Measurements from ENCODE around the gene IPMK. TPM values are rescaled to one million over a fixed set of nuclear protein-coding genes. Genes with fewer than 3 reads are reported as not detected.

The IPMK gene
- total RNA-seq, 2 experiments from 2014 or later = 5.6 to 9.5 TPM

DNA sequence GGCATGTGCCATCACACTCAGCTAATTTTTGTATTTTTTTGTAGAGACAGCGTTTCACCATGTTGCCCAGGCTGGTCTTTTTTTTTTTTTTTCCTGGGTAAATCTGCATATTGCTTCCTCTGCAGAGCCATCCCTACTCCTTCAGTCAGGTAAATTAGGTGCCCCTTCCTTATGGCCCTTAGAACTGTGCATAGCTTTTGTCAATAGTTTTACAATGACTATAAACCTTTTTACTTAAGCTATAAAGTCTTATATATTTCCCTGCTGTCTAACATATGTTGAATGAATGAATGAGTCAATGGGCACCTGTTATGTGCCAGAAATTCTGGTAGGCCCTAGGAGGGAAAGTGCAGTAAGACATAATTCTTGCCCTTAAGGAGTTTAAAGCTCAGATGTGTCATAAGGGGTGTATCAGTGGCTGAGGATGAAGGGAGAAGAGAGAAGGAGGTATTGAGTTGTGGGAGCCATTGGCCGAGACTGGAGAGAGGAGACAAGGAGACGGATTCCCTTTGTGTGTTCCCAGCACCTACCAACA lies 36.5 kb upstream of the IPMK start:
- Histone ChIP-seq H2AFZ (ENCODE audit: low read length) (no peak overlapping the region), H3K79me2 (ENCODE audit: insufficient read depth, low read depth, low read length) (no peaks in the 10 kb centered on the region), H3K9me2 (ENCODE audit: insufficient read depth, low read length) (no peaks in the 10 kb centered on the region), H3K4me2 (ENCODE audit: low read length) (no peak overlapping the region), H3K4me1 (ENCODE audit: insufficient read depth, low read length, poor library complexity, severe bottlenecking) (no peaks in the 10 kb centered on the region), H3K9me3 (ENCODE audit: low read length) (no peaks in the 10 kb centered on the region), H3K4me3 (ENCODE audit: low read depth, low read length, poor library complexity, severe bottlenecking) (no peak overlapping the region), H3K27ac (ENCODE audit: low read depth, low read length, poor library complexity, severe bottlenecking) (no peak overlapping the region), H3K36me3 (ENCODE audit: insufficient read depth, low read length) (no peaks in the 10 kb centered on the region), H4K20me1 (ENCODE audit: insufficient read depth, low read length) (no peaks in the 10 kb centered on the region; the same call in 1 of the 2 replicates)
- TF ChIP-seq EZH2phosphoT487 (IDR thresholded peaks at IDR 0.05; ENCODE audit: borderline replicate concordance, low read depth, low read length) = no peak
- TF ChIP-seq CTCF (conservative IDR thresholded peaks at IDR 0.05; ENCODE audit: low read length) = no peak
- ChIA-PET CTCF (ENCODE audit: unreplicated experiment) (no interaction called here), POLR2A (interaction anchor here (0.5 to 1.2 kb wide), 5 partner anchors 14 to 696 kb away, joined by 3 to 5 read pairs (median 3); no protein-coding TSS in a partner anchor)
- no TSS peak for BruUV-seq (replicated peaks)
- intact Hi-C loops (cut with micrococcal nuclease; ENCODE audit: unreplicated experiment) = no loop called here
- DNase-seq (ENCODE audit: low spot score) = no peak

- H3K4me2 ChIP-seq (ENCODE audit: low read length) = no peak overlapping the region
- no TSS peak for BruUV-seq (replicated peaks)
- CTCF ChIA-PET (ENCODE audit: unreplicated experiment) = no interaction called here
- intact Hi-C loops (cut with micrococcal nuclease; ENCODE audit: unreplicated experiment) = no loop called here
- H3K9me2 ChIP-seq (ENCODE audit: insufficient read depth, low read length) = no peaks in the 10 kb centered on the region
- no peaks in the 10 kb centered on the region; the same call in 1 of the 2 replicates for H4K20me1 ChIP-seq (ENCODE audit: insufficient read depth, low read length)
- H3K9me3 ChIP-seq (ENCODE audit: low read length) = no peaks in the 10 kb centered on the region
- H3K4me1 ChIP-seq (ENCODE audit: insufficient read depth, low read length, poor library complexity, severe bottlenecking) = no peaks in the 10 kb centered on the region
- no peak for DNase-seq (ENCODE audit: low spot score)
- H2AFZ ChIP-seq (ENCODE audit: low read length) = no peak overlapping the region
- H3K36me3 ChIP-seq (ENCODE audit: insufficient read depth, low read length) = no peaks in the 10 kb centered on the region
- POLR2A ChIA-PET = interaction anchor here (1.1 kb wide), 1 partner anchor 17 kb away, joined by 3 read pairs; no protein-coding TSS in a partner anchor
- no peak overlapping the region for H3K4me3 ChIP-seq (ENCODE audit: low read depth, low read length, poor library complexity, severe bottlenecking)
- TF ChIP-seq CTCF (conservative IDR thresholded peaks at IDR 0.05; ENCODE audit: low read length) = no peak
- no peak for TF ChIP-seq EZH2phosphoT487 (IDR thresholded peaks at IDR 0.05; ENCODE audit: borderline replicate concordance, low read depth, low read length)
- H3K27ac ChIP-seq (ENCODE audit: low read depth, low read length, poor library complexity, severe bottlenecking) = no peak overlapping the region
- no peaks in the 10 kb centered on the region for H3K79me2 ChIP-seq (ENCODE audit: insufficient read depth, low read depth, low read length)
Observed at GRCh38 chr10:58302254-58302653, 34.6 kb upstream of the IPMK start.

DNA sequence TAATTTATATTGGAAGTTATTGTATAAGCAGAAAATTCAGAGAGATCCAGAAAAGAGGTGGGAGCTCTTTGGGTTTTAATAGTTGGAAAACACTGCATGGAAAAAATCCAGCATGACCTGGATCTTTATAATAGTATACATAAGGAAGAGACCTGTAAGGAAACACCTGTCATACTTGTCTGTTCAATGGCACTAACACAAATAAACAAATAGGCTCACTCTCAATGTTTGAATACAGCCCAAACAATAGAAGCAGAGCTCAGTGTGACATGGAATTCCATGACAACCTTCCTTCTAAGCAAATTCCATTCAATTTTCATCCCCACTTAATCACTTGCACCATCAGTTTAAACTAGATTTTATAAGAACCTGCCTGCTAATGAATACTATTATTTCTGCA lies 33.0 kb upstream of the IPMK start:
- Histone ChIP-seq H2AFZ (ENCODE audit: low read length) (no peak overlapping the region), H3K9me2 (ENCODE audit: insufficient read depth, low read length) (no peaks in the 10 kb centered on the region), H3K9me3 (ENCODE audit: low read length) (no peaks in the 10 kb centered on the region), H4K20me1 (ENCODE audit: insufficient read depth, low read length) (no peaks in the 10 kb centered on the region; the same call in 1 of the 2 replicates), H3K4me2 (ENCODE audit: low read length) (no peak overlapping the region), H3K36me3 (ENCODE audit: insufficient read depth, low read length) (no peaks in the 10 kb centered on the region), H3K4me3 (ENCODE audit: low read depth, low read length, poor library complexity, severe bottlenecking) (no peak overlapping the region), H3K27ac (ENCODE audit: low read depth, low read length, poor library complexity, severe bottlenecking) (no peak overlapping the region), H3K4me1 (ENCODE audit: insufficient read depth, low read length, poor library complexity, severe bottlenecking) (no peaks in the 10 kb centered on the region), H3K79me2 (ENCODE audit: insufficient read depth, low read depth, low read length) (no peaks in the 10 kb centered on the region)
- TF ChIP-seq CTCF (conservative IDR thresholded peaks at IDR 0.05; ENCODE audit: low read length) (no peak), EZH2phosphoT487 (IDR thresholded peaks at IDR 0.05; ENCODE audit: borderline replicate concordance, low read depth, low read length) (no peak)
- ChIA-PET POLR2A (interaction anchor here (1.1 kb wide), 1 partner anchor 17 kb away, joined by 3 read pairs; no protein-coding TSS in a partner anchor), CTCF (ENCODE audit: unreplicated experiment) (no interaction called here)
- intact Hi-C loops (cut with micrococcal nuclease; ENCODE audit: unreplicated experiment) = no loop called here
- BruUV-seq (replicated peaks) = no TSS peak
- no peak for DNase-seq (ENCODE audit: low spot score)
